PC-9 (cell line): ENCODE data around the gene MRPL14.

ENCODE experiments used
- CTCF ChIP-seq: fragments of 200-600 bp; sonication (generic); conservative IDR thresholded peaks from 2 replicates; pipeline ENCODE4 v1.6.1; 2017; ENCODE audit warnings: mixed run types, antibody characterized with exemption, mild to moderate bottlenecking, moderate library complexity
- EZH2 ChIP-seq: fragments of 200-600 bp; sonication (generic); IDR thresholded peaks from 2 replicates; pipeline ENCODE4 v1.8.0; 2017; ENCODE audit warnings: antibody characterized with exemption, low read depth

GRCh38 chr6:44066394-44067172 lies 60.7 kb downstream of the MRPL14 start:
- no peak for TF ChIP-seq CTCF
- no peak for TF ChIP-seq EZH2
